NCI-H748 (cell line): ENCODE data around the gene VAV3.
A peak's percentile ranks its signal among the peaks of the same experiment; 100 is the strongest.

Source experiments
- DNase-seq: peaks from one replicate; lab custom pipeline; 2025; ENCODE audit not compliant: unreplicated experiment; lab: John Stamatoyannopoulos, UW

VAV3 gene

DNA sequence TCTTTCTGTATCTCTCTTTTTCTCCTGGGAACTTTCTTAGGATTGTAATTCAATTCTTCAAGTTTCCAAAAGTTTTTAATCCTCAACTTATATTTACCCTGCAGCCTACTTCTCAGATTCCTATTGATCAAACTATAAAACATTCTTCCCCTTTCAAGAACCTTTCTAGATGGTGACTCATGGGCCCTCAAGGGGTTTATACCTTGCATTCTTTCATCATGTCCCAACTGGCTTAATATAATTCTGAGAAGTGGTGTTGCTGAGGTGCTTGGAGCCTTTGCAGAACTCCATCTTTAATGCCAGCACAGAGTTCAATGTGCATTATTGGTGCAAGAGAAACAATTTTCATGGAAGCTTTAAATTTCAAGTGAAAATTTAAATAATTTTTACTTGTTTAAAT lies 273.4 kb downstream of the VAV3 start:
- no peak for DNase-seq

DNA sequence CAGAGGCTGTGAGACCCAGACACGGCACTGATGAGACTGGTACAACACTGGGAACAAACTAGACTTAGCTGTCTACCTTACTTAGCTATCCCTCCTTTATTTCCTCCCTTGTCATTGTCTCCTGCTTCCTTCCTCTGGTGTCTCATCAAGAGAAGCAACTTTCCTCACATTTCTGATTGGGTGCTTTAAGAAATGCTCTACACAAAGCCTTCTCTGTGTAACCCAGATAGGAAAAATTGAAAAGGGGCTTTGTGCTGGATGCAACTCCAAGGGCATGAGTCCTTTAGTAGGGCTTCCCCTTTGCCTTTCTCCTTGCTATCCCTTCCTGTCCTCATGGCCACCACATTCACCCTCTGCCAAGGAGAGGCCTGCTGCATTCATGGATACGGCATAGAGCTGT lies 274.5 kb downstream of the VAV3 start:
- no peak for DNase-seq

DNA sequence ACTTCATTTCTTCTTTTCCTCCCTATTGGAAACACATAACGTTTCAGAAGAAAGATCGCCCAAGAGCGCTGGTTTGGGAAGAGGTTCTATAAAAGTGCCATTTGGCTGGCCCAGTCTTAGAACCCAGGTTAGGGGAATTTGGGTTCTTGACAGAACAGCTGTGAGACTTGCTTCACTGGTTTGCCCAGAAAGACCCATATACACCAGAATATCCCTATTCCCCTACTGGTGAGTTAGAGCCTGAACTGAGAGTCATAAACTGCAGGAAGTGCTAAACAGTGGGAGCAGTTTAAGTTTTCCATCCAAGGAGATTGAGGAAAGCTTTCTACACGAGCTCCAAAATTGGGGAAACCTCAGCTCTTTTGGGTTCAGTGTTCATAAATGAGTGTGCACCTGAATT lies 275.2 kb downstream of the VAV3 start:
- DNase-seq: no peak

DNA sequence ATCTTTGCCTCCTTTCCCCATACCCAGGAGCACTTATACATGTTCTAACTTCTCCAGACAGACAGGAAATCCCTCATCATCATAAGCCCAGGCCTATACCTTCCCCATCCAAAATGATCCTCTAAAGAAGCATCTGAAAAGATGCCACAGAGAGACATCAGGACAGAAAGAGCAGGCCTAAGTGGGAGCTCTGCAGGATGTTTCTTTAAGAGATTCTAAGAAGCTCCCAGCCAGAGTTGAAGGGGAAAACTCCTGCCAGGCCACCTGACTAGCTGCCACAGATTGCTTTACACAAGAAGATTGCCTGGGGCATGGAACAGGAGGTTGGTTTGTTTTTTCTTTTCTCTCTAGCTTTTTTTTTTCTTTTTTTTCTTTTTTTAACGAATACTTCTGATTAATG lies 275.8 kb downstream of the VAV3 start:
- DNase-seq: no peak

DNA sequence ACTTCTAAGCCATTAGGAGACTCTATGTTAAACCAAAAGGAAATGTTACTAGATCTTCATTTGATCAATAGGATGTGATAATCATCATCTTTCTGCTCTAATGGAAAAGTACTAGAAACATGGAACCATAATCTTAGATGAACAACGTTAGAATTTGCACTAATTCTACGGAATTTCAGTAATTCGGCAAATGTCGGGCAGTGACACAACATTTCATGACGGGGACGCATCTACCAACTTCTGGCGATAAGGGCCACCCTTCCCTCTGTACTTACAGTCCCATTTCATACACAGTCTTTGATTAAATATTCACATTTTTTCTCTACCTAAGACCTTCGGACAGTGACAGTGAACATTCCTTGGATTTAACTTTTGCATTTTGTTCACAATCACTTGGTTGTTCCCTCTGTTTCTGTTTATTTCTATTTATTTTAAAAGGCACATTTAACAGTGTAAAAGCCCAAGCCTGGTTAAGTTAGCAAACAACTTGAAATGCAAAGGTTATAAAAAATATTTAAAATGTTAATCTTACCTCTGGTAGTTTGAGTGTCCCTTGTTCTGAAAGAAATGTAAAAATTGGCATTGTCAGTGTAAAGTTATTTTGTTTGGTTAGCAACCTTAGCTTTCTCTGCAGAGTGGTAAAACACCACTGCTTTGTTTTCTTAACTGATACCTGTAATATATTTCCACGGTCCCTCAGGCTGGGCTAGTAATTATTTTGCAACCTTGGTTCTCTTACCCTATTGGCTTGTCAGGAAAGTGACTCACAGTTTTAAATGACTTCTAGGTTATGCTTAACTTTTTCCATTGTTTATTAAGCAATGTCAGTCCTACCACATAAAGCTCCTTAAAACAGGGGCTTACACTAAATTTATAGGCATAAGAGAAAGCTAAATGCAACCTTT lies 276.9 kb downstream of the VAV3 start:
- no peak for DNase-seq

GRCh38 chr1:107683683-107684082 lies 281.3 kb downstream of the VAV3 start:
- DNase-seq: peak; percentile 31

- peak; percentile 81 for DNase-seq
These were observed 281.8 kb downstream of the VAV3 start for GRCh38 chr1:107683191-107683657.

DNA sequence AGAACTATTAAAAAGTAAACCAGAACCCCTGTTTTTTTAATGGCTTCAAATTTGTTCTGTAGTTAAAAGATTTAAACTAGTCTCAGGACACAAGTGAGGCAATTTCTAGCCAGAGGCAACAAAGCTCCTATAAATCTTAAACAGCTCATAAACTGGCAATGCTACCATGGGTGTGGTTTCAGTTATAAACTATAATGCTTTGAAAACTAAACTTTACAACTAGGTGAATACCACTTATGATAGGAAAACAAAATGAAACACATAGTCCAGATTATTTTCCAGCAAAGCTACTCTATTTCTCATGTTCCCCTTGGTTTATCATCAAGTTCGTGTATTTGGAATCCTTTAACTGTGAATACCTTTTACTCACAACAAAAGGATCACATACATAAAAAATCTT lies 282.5 kb downstream of the VAV3 start:
- no peak for DNase-seq

- DNase-seq: no peak
These were observed 283.9 kb downstream of the VAV3 start for GRCh38 chr1:107681001-107681479.

DNA sequence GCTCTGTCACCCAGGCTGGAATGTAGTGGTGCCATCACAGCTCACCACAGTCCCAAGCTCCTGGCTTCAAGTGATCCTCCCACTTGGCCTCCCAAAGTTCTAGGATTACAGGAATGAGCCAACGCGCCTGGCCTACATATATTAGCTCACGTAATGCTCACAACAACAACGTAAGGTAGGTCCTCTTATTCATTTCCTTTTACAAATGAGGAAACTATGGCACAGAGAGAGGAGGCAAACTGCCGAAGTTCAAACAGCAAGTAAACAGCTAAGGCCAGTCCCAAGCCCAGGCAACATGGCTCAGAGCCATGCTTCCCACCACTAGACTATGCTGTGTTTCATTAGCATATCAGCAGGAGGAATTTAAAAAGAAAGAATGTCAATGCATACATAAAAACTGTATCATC lies 284.4 kb downstream of the VAV3 start:
- DNase-seq: no peak

DNA sequence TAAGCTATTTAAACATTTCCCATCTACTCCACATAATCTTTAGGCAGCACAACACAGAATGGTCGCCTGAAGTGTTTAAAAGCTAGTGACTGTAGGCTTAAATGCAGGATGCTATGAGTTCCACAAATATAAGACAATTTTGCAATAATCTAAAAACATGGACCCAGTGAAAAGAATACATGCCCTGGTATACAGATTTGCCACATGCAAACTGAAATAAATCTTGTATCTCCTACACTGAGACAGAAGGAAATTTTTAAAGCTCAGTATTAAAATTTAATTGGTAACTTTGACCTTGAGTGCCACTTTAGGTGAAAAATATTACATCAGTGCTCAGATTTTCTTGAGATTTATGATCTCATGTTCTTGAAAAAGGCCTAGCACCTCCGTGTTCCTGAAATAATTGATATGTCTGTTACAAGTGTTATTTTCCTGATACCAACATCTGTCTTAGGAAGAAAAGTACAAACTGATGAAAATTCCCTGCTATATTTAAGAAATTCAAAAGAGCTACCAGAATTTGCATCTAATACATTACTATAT lies 285.5 kb downstream of the VAV3 start:
- no peak for DNase-seq

- no peak for DNase-seq
These were observed 286.0 kb downstream of the VAV3 start for GRCh38 chr1:107678993-107679392.

DNA sequence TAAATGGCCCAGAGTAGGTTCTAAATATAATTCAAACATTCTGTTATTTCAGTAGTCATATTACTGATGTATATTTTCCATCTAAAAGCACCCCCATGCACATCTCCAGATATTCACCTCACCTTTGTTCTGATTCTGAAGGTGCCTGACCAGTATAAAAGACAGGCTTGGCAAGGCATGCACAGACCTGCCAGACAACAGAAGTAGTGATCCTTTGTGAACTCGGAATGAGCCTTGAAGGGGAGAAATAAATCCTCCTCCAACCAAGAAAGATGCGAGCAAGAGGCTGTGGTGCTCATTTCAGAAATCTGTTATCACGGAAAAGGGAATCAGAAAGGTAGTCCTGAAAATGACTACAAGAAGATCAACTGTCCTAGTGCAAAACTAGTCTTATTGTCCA lies 287.3 kb downstream of the VAV3 start:
- no peak for DNase-seq

DNA sequence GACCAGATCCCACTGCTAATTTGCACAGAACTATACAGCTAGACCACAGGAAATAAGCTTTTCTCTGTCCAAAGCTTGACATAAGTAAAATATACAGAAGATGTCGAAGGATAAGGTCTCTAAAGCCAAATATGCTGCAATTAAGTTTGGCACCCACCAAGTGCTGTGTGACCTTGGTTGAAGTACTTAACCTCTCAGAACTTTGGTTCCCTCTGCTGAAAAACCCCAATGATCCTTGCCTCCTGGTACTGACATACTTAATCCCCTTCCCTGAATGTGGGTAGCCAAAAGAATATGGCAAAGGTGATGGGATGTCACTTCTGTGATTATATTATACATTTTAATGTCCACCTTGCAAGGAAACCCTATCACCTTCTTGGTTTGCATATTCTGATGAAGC lies 290.5 kb downstream of the VAV3 start:
- DNase-seq: no peak

DNA sequence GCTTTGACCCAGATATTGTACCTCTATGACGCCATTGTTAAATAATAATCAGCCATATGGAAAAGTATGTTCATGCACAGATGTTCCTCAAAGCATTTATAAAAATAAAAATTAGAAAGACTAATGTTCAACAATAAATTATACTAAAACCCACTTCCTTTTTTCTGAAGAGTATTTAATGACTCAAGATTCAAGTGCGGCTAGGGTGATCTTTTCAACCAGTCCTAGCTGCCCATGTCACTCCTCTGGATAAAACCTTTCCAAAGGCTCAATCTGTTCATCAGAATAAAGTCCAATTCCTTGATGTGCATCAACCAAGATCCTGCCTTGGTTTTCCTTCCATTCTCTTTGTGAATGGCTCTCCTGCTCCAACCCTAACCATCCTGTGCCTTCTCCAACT lies 292.0 kb downstream of the VAV3 start:
- no peak for DNase-seq

- DNase-seq: no peak
These were observed 294.5 kb downstream of the VAV3 start for GRCh38 chr1:107670397-107671040.

DNA sequence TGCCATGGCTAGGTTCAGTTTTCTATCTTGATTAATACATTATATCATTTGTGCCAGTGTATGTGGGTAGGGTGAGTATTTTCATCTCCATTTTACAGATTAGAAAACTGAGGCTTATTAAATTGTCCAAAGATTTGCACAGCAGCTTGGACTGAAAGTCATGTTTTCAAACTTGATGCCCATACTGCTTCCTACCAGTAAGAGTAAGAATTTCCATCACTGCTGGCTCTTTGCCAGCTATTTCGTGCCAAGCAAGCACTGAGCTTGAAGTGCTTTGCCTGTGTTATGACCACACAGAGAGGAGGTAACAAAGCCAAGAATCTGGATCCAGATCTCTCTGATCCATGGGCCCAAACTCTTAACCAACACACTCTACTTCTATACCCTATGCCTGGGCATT lies 295.0 kb downstream of the VAV3 start:
- DNase-seq: peak; percentile 54

DNA sequence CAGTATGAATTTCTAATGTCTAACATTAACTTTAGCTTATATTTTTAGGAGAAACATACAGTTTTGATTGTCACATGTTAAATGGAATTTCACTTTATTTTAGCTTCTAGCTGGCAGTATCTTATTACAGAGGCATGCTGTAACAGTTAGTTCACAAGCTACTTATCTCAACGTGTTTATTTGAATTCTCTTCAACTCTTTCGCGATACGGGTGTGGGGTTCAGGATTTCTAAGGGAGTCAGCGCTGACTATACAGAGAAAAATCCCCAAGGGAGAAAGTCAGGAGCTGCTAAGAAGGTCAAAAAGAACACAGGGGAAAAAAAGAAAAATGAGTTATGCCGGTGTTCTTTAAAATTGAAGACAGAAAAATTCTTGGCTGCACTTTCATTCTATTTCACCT lies 296.2 kb downstream of the VAV3 start:
- no peak for DNase-seq

GRCh38 chr1:107666493-107666892 lies 298.5 kb downstream of the VAV3 start:
- DNase-seq: no peak

- DNase-seq: no peak
These were observed 299.7 kb downstream of the VAV3 start for GRCh38 chr1:107664982-107665925.

DNA sequence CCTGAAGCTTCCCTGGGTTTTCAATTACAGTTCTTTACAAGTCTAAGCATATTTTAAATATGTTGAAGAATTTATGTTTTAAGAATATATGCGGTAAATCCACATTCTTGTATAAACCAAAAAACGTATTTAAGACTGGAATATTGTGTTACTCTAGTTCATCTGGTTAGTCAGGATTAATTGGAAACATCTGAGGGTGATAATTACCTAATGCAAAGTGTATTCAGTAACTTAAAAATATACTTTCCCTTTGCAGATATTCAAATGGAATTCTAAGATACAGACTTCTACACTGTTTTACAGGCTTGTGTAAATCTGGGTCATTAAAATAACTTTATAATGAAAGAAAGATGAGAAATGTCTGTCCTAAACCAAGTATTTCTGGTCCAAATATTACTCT lies 302.0 kb downstream of the VAV3 start:
- no peak for DNase-seq
